Spleen (tissue), 7 donors: ENCODE data around the gene CDX1.

Experiments used
- POLR2AphosphoS5 ChIP-seq, 3 donors: sonication (generic); formaldehyde crosslinking; IDR thresholded peaks; one replicate each; pipeline ENCODE4 v1.5.1; 2017; ENCODE audit warnings: antibody characterized with exemption in 3 of 3
- TF ChIP-seq, protein P1 (sequence below), 11 experiments: fragments of 200-600 bp in 7 of 11; fragments of 450-650 bp in 4 of 11; sonication (generic) in 4 of 11; IDR thresholded peaks in 8 of 11; conservative IDR thresholded peaks in 3 of 11; 1 replicate in 7 of 11; 2 replicates in 4 of 11; pipeline versions ENCODE4 v1.4.0 to v1.8.0; 2016 to 2021; ENCODE audit warnings: antibody characterized with exemption in 11 of 11, inconsistent platforms in 4 of 11, mild to moderate bottlenecking in 1 of 11
- donor health status: DM: no; HTN: no; CAD: no; lungs with moderate emphysema.
- donor health status: DM: no; HTN: no; CAD: no.
- donor health status: DM: no; HTN: no; CAD: no.

DNA sequence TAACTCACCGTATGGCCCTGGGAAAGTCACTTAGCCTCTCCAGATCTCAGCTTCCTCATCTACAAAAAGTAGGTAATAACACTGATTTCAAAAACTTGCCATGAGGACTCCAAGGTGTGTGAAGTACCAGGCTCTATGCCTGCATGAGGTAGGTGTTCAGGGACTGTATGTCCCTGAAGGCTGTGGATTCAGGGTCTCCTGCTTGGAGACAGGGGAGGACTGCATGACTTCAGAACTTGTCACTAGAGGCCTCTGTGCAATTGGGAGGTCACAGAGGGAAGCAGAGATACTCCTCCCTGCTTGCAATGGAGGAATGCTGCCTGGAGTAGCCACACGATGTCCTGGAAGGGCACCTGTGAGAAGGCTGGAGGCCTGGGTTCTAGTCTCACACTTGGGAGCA, 13.1 kb upstream of the CDX1 start:
- TF ChIP-seq, protein P1, sequence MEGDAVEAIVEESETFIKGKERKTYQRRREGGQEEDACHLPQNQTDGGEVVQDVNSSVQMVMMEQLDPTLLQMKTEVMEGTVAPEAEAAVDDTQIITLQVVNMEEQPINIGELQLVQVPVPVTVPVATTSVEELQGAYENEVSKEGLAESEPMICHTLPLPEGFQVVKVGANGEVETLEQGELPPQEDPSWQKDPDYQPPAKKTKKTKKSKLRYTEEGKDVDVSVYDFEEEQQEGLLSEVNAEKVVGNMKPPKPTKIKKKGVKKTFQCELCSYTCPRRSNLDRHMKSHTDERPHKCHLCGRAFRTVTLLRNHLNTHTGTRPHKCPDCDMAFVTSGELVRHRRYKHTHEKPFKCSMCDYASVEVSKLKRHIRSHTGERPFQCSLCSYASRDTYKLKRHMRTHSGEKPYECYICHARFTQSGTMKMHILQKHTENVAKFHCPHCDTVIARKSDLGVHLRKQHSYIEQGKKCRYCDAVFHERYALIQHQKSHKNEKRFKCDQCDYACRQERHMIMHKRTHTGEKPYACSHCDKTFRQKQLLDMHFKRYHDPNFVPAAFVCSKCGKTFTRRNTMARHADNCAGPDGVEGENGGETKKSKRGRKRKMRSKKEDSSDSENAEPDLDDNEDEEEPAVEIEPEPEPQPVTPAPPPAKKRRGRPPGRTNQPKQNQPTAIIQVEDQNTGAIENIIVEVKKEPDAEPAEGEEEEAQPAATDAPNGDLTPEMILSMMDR (IDR thresholded peaks at IDR 0.05 in 8 of 11, conservative IDR thresholded peaks at IDR 0.05 in 3 of 11) = no peak
- no peak for TF ChIP-seq POLR2AphosphoS5 (IDR thresholded peaks at IDR 0.05)
